ENCODE data around the gene C1QTNF4. TPM values are rescaled to one million over a fixed set of nuclear protein-coding genes. Genes with fewer than 3 reads are reported as not detected.
"Not testable (repeated sequence)": the region's sequence is repeated elsewhere in the genome, so short reads cannot be mapped to it uniquely, and the experiment has no call there.

C1QTNF4 gene
- total RNA-seq, 1 donor from 2014 or later, result 0.21 TPM

DNA sequence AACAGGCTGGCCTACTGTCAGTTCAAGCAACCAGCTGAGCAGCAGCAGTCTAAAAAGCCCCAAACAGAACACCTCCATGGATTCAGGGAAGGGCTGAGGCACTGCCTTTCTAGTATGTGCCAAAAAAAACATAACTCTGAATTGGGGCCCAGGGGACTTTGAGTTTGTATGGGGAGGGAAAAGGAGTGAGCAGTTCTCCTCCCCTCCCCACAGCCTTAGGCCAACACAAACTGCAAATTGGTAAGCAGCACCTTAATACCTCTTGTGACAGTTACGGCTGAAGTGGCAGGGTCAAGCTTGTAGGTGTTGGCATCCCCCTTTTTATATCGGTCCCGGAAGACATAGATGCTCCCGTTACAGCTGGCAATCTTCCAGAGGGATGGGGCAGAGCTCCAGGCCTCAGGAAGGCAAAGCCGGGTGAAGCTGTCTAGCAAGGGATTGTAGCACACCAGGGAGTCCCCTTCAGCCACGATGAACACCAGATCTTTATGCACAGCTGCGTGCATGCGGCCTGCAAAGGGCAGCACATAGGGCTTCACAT, 21.4 kb downstream of the C1QTNF4 start:
- Mint-ChIP-seq H3K4me1 (ENCODE audit: low read depth) (peaks cover 10% of the 10 kb centered on the region), H3K9me3 (no peaks in the 10 kb centered on the region), H3K36me3 (ENCODE audit: low read depth) (peaks cover 69% of the 10 kb centered on the region), H3K4me3 (ENCODE audit: low read depth) (no peak overlapping the region), H3K27me3 (ENCODE audit: low read depth) (no peaks in the 10 kb centered on the region), H3K27ac (no peak overlapping the region)
- intact Hi-C loops (cut with micrococcal nuclease), result loop anchor here (10.0 kb wide), 1 partner anchor 272 kb away; the partner anchor contains the start of gene NUP160
- DNase-seq (ENCODE audit: low spot score), result no peak

DNA sequence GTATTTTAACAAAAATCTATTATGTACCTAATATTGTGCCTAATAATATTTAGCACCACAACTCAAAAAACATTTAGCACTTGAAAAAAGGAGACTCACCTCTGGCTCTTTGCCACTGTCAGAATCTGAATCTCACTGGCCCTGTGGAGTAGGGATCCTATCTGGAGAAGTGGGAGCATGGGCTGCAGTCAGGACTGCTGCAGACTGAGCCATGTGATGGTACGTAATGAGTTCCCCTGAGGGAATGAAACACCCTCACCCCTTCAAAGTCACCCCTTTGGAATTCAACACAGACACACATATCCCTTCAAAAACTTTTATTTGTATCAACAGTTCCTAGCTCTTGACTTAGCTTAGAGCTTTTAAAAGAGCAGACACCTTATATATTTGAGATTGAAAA, 22.3 kb downstream of the C1QTNF4 start:
- H3K36me3 Mint-ChIP-seq (ENCODE audit: low read depth), result peaks cover 62% of the 10 kb centered on the region
- no peaks in the 10 kb centered on the region for H3K27me3 Mint-ChIP-seq (ENCODE audit: low read depth)
- H3K27ac Mint-ChIP-seq, result no peak overlapping the region
- peaks cover 1% of the 10 kb centered on the region for H3K4me1 Mint-ChIP-seq (ENCODE audit: low read depth)
- intact Hi-C loops (cut with micrococcal nuclease), result loop anchor here (10.0 kb wide), 1 partner anchor 273 kb away; the partner anchor contains the start of gene NUP160
- H3K4me3 Mint-ChIP-seq (ENCODE audit: low read depth), result no peak overlapping the region
- DNase-seq (ENCODE audit: low spot score), result no peak
- H3K9me3 Mint-ChIP-seq, result no peaks in the 10 kb centered on the region

DNA sequence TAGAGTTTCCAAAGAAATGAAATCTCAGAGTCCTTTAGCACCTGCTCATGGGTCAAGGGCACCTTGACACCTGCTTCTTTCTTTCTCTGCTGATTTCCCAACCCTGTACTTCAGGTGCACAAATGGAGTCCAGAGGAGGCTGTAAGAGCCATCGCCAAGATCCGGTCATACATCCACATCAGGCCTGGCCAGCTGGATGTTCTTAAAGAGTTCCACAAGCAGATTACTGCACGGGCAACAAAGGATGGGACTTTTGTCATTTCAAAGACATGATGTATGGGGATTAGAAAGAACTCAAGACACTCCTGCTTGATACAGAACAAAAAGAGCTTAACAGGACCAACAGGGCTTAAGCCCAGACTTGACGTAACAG, 22.9 kb downstream of the C1QTNF4 start:
- intact Hi-C loops (cut with micrococcal nuclease), result loop anchor here (10.0 kb wide), 1 partner anchor 273 kb away; the partner anchor contains the start of gene NUP160
- H3K4me3 Mint-ChIP-seq (ENCODE audit: low read depth), result no peak overlapping the region
- DNase-seq (ENCODE audit: low spot score), result no peak
- no peaks in the 10 kb centered on the region for H3K9me3 Mint-ChIP-seq
- peaks cover 6% of the 10 kb centered on the region for H3K4me1 Mint-ChIP-seq (ENCODE audit: low read depth)
- peak overlapping the region; percentile 14 for H3K27ac Mint-ChIP-seq
- no peaks in the 10 kb centered on the region for H3K27me3 Mint-ChIP-seq (ENCODE audit: low read depth)
- H3K36me3 Mint-ChIP-seq (ENCODE audit: low read depth), result peaks cover 57% of the 10 kb centered on the region

DNA sequence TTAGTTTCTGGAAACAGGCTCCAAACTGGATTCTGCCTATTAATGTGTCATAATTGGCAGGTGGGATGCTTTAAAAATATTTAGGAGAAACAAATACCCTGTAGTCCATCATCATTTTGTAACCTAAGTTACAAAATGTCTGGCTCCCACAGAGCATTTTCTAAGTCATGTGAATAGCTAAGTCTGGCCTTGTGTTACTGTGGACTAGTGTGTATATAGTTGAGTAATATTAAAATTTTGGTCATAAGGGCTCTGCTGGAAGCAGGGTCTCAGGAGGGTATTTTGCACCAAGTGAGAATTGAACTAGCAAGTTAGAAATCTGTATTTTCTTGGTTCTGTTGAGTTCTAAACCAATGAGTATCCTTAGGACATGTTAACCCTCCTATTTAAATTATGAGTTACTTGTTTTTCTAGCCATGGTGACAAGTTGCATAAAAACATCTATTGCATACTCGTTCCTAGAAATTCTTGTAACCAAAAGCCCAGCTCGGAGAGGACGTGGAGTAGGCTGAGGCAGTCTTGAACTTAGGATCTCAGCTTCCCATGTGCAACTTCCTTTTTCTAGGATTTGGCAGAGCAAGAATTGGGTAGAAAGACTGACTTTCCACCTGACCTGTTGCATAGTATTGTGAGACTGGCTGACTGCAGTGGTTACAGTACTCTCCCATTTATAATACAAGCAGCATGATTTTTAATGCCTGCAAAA, 23.4 kb downstream of the C1QTNF4 start:
- H3K4me1 Mint-ChIP-seq (ENCODE audit: low read depth), result peaks cover 6% of the 10 kb centered on the region
- no peak for DNase-seq (ENCODE audit: low spot score)
- no peak overlapping the region for H3K27ac Mint-ChIP-seq
- intact Hi-C loops (cut with micrococcal nuclease), result loop anchor here (10.0 kb wide), 1 partner anchor 274 kb away; the partner anchor contains the start of gene NUP160
- no peaks in the 10 kb centered on the region for H3K9me3 Mint-ChIP-seq
- no peak overlapping the region for H3K4me3 Mint-ChIP-seq (ENCODE audit: low read depth)
- H3K36me3 Mint-ChIP-seq (ENCODE audit: low read depth), result peaks cover 55% of the 10 kb centered on the region
- no peaks in the 10 kb centered on the region for H3K27me3 Mint-ChIP-seq (ENCODE audit: low read depth)

DNA sequence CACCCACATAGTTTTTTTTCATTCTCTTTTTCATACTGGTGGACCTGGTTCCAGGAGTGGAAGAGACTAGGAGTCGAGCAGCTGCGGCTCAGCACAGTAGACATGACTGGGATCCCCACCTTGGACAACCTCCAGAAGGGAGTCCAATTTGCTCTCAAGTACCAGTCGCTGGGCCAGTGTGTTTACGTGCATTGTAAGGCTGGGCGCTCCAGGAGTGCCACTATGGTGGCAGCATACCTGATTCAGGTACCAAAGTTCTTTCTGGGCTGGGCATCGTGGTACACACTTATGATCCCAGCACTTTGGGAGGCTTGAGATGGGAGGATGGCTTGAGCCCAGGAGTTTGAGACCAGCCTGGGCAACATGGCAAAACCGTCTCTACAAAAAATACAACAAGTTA, 24.6 kb downstream of the C1QTNF4 start:
- H3K36me3 Mint-ChIP-seq (ENCODE audit: low read depth), result peaks cover 46% of the 10 kb centered on the region
- no peak overlapping the region for H3K27ac Mint-ChIP-seq
- DNase-seq (ENCODE audit: low spot score), result no peak
- intact Hi-C loops (cut with micrococcal nuclease), result loop anchor here (10.0 kb wide), 1 partner anchor 275 kb away; the partner anchor contains the start of gene NUP160
- peaks cover 9% of the 10 kb centered on the region for H3K4me1 Mint-ChIP-seq (ENCODE audit: low read depth)
- H3K9me3 Mint-ChIP-seq, result no peaks in the 10 kb centered on the region
- no peak overlapping the region for H3K4me3 Mint-ChIP-seq (ENCODE audit: low read depth)
- no peaks in the 10 kb centered on the region for H3K27me3 Mint-ChIP-seq (ENCODE audit: low read depth)

DNA sequence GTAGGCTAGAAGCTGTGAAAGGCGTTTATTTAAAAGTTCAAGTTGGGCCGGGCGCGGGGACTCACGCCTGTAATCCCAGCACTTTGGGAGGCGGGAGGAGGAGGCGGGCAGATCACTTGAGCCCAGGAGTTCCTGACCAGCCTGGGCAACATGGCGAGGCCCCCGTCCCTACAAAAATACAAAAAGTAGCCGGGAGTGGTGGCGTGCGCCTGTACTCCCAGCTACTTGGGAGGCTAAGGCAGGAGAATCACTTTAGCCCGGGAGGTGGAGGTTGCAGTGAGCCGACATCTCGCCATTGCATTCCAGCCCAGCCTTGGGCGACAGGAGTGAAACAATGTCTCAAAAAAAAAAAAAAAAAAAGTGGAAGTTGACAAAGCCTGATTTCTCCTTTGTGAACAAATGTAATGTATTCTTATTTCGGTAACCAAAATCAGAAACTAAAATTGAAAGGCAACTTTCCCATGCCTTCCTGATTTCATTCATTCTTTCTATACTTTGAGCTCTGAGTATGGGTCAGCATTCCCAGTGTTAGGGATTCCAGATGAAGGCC, 28.0 kb downstream of the C1QTNF4 start:
- Mint-ChIP-seq H3K36me3 (ENCODE audit: low read depth) (peaks cover 18% of the 10 kb centered on the region), H3K4me3 (ENCODE audit: low read depth) (peak overlapping the region; percentile 83), H3K27ac (peak overlapping the region; percentile 67), H3K9me3 (no peaks in the 10 kb centered on the region), H3K27me3 (ENCODE audit: low read depth) (no peaks in the 10 kb centered on the region), H3K4me1 (ENCODE audit: low read depth) (peaks cover 15% of the 10 kb centered on the region)
- intact Hi-C loops (cut with micrococcal nuclease), result loop anchor here (1.0 kb wide), 1 partner anchor 12 kb away; the partner anchor contains the start of gene KBTBD4
- DNase-seq (ENCODE audit: low spot score), result no peak

DNA sequence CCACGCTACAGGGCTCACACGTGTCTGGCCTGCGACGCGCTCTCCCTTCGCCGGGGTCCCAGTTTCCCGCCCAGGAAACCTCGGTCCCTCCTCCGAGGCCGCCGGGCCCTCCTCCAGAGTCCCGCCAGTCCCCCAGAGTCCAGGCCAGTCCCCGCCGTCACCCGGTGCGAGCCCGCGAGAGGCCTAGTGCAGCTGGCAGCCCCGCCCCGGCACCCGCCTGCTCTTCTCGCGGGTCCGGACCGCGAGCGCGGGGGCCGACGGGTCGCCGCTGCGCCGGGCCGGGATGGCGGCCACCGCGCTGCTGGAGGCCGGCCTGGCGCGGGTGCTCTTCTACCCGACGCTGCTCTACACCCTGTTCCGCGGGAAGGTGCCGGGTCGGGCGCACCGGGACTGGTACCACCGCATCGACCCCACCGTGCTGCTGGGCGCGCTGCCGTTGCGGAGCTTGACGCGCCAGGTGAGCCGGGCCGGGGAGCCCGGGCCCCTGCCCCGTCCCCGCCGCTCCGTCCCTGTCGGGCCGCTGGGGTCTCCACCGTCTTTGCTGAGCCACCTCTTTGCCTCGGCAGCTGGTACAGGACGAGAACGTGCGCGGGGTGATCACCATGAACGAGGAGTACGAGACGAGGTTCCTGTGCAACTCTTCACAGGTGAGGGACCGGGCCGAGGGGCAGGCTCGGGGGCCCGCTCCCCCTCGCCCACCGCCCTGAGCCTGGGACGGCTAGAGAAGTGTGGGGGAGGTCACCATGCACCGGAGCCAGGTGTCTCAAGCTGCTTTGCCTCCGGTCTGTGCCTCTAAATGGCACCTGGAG, 28.7 kb downstream of the C1QTNF4 start, which contains the start of gene PTPMT1:
TSS of gene PTPMT1 (plus strand) at position 260 of the 809 bp plus-strand sequence. CDS start at position 284, 24 bp downstream.
- peaks cover 13% of the 10 kb centered on the region for H3K36me3 Mint-ChIP-seq (ENCODE audit: low read depth)
- intact Hi-C loops (cut with micrococcal nuclease), result loop anchor here (1.0 kb wide), 1 partner anchor 13 kb away; the partner anchor contains the start of gene KBTBD4
- no peaks in the 10 kb centered on the region for H3K9me3 Mint-ChIP-seq
- DNase-seq (ENCODE audit: low spot score), result peak; percentile 56
- peak within 1 kb of the TSS; percentile 76 for H3K27ac Mint-ChIP-seq
- H3K4me3 Mint-ChIP-seq (ENCODE audit: low read depth), result peak within 1 kb of the TSS; percentile 83
- H3K4me1 Mint-ChIP-seq (ENCODE audit: low read depth), result peaks cover 15% of the 10 kb centered on the region
- H3K27me3 Mint-ChIP-seq (ENCODE audit: low read depth), result no peaks in the 10 kb centered on the region

DNA sequence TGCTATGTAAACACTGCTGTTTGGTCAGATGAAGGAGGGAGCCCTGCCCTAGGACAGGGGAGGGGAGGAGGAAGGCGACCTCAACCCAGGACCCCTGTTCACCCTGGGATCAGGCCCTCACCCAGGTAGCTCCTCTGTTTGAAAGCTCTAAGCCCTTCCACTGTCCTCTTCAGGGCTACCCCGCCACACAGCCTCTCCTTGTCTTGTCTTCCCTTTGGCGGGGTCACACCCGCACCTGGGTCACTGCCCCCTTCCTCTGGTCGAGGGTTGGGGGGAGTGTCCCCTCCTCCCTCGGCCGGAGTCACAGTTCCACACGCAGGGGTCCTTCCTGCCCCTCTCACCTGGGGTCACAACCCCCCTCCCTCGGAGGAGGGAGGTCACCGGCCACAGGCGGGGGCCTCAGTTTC, 29.3 kb downstream of the C1QTNF4 start:
- intact Hi-C loops (cut with micrococcal nuclease), result no loop called here
- DNase-seq (ENCODE audit: low spot score), result no peak
- H3K27me3 Mint-ChIP-seq (ENCODE audit: low read depth), result no peaks in the 10 kb centered on the region
- H3K27ac Mint-ChIP-seq, result peak overlapping the region; percentile 76
- H3K9me3 Mint-ChIP-seq, result no peaks in the 10 kb centered on the region
- peak overlapping the region; percentile 75 for H3K4me3 Mint-ChIP-seq (ENCODE audit: low read depth)
- H3K4me1 Mint-ChIP-seq (ENCODE audit: low read depth), result peaks cover 15% of the 10 kb centered on the region
- peaks cover 9% of the 10 kb centered on the region for H3K36me3 Mint-ChIP-seq (ENCODE audit: low read depth)

DNA sequence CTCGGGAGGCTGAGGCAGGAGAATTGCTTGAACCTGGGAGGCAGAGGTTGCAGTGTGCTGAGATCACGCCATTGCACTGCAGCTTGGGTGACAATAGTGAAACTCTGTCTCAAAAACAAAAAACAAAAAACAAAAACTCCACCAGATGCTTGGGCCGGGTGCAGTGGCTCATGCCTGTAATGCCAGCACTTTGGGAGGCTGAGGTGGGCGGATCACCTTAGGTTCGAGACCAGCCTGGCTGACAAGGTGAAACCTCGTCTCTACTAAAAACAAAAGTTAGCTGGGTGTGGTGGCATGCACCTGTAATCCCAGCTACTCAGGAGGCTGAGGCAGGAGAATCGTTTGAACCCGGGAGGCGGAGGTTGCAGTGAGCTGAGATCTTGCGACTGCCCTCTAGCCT, 29.8 kb downstream of the C1QTNF4 start:
- H3K9me3 Mint-ChIP-seq; H3K27me3 Mint-ChIP-seq (ENCODE audit: low read depth); H3K36me3 Mint-ChIP-seq (ENCODE audit: low read depth); intact Hi-C loops (cut with micrococcal nuclease); H3K27ac Mint-ChIP-seq; DNase-seq (ENCODE audit: low spot score): not testable (repeated sequence)
- peak overlapping the region; percentile 49 for H3K4me3 Mint-ChIP-seq (ENCODE audit: low read depth)
- peaks cover 15% of the 10 kb centered on the region for H3K4me1 Mint-ChIP-seq (ENCODE audit: low read depth)

DNA sequence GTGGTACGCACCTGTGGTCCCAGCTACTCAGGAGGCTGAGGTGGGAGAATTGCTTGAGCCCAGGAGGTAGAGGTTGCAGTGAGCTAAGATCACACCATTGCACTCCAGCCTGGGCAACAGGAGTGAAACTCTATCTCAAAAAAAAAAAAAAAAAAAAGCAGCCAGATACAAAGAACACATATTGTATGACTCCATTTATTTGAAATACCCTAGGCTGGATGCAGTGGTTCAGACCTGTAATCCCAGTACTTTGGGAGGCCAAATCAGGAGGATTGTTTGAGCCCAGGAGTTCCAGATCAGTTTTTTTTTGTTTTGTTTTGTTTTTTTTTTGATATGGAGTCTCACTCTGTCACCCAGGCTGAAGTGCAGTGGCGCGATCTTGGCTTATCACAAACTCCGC, 31.8 kb downstream of the C1QTNF4 start:
- H3K36me3 Mint-ChIP-seq (ENCODE audit: low read depth); H3K4me3 Mint-ChIP-seq (ENCODE audit: low read depth); H3K27me3 Mint-ChIP-seq (ENCODE audit: low read depth); H3K27ac Mint-ChIP-seq; H3K9me3 Mint-ChIP-seq; intact Hi-C loops (cut with micrococcal nuclease); DNase-seq (ENCODE audit: low spot score): not testable (repeated sequence)
- H3K4me1 Mint-ChIP-seq (ENCODE audit: low read depth), result peaks cover 15% of the 10 kb centered on the region

DNA sequence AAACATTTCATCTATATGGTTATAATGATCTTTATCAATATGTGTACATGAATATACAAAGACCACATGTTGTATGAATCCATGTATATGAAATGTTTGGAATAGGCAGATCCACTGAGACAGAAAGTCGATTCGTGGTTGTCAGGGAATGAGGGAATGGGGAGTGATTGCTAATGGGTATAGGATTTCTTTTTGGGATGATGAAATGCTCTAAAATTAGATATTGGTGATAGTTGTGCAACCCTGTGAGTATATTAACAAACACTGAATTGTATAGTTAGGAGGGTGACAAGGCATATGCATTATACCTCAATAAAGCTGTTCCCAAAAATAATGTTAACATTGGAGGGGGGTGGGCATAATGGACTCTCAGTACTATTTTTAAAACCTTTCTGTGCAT, 33.8 kb downstream of the C1QTNF4 start:
- no peak overlapping the region for H3K4me3 Mint-ChIP-seq (ENCODE audit: low read depth)

DNA sequence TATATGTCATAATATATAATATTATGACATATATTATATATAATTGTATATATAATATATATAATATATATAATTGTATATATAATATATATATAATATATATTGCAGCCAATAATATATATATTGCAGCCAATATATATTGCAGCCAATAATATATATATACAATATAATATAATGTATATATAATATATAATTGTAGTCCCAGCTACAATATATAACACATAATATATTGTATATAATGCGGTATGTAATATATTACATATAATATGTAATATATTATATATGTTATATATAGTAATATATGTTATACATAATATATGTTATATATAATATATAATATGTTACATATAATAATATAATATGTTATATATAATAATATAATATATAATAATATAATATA, 35.5 kb downstream of the C1QTNF4 start:
- no peaks in the 10 kb centered on the region for H3K9me3 Mint-ChIP-seq
- intact Hi-C loops (cut with micrococcal nuclease), result loop anchor here (10.0 kb wide), 1 partner anchor 56 kb away; no protein-coding TSS in a partner anchor
- no peak overlapping the region for H3K4me3 Mint-ChIP-seq (ENCODE audit: low read depth)
- DNase-seq (ENCODE audit: low spot score), result no peak
- H3K36me3 Mint-ChIP-seq (ENCODE audit: low read depth), result peaks cover 3% of the 10 kb centered on the region
- H3K4me1 Mint-ChIP-seq (ENCODE audit: low read depth), result peaks cover 11% of the 10 kb centered on the region
- no peaks in the 10 kb centered on the region for H3K27me3 Mint-ChIP-seq (ENCODE audit: low read depth)
- H3K27ac Mint-ChIP-seq, result no peak overlapping the region

More for the DNA sequence above, 33.8 kb downstream of the C1QTNF4 start:
- no peaks in the 10 kb centered on the region for H3K9me3 Mint-ChIP-seq
- intact Hi-C loops (cut with micrococcal nuclease), result no loop called here
- no peak overlapping the region for H3K27ac Mint-ChIP-seq
- H3K27me3 Mint-ChIP-seq (ENCODE audit: low read depth), result no peaks in the 10 kb centered on the region
- peaks cover 3% of the 10 kb centered on the region for H3K36me3 Mint-ChIP-seq (ENCODE audit: low read depth)
- H3K4me1 Mint-ChIP-seq (ENCODE audit: low read depth), result peaks cover 10% of the 10 kb centered on the region
- no peak for DNase-seq (ENCODE audit: low spot score)

Measured in activated T-helper 2 cell treated with anti-CD3 and anti-CD28 coated beads, Interferon-gamma antibody, Interleukin-2, Interleukin-4, amounts not matched to agents 10 μg/mL and 5 μg/mL and 100 μg/mL, durations not matched to agents 14 hours and 24 hours and 36 hours (primary cell).